ENCODE measurements around the gene CDCA7. TPM values are rescaled to one million over a fixed set of nuclear protein-coding genes. Genes with fewer than 3 reads are reported as not detected.
"Not testable (repeated sequence)": the region's sequence is repeated elsewhere in the genome, so short reads cannot be mapped to it uniquely, and the experiment has no call there.

The CDCA7 gene
- 1 to 10 TPM; 6.3 to 8.0 TPM for total RNA-seq
- polyA plus RNA-seq (ENCODE audit: insufficient read length in 2 of 2) = 10 to 100 TPM; 10.3 to 14.0 TPM
- long read RNA-seq, donor 1, transcript CDCA7-201 (10 exons, 2,789 nt) = major isoform, 5 of 6 reads
- long read RNA-seq, donor 1, partial matches to known transcripts = 0 of 6 reads
- long read RNA-seq, donor 1, other reads (novel, unspliced or antisense) = 0 of 6 reads
- long read RNA-seq, donor 2, partial matches to known transcripts = 0 of 4 reads
- long read RNA-seq, donor 2, other reads (novel, unspliced or antisense) = 0 of 4 reads
- long read RNA-seq, donor 3, partial matches to known transcripts = 0 of 5 reads
- long read RNA-seq, donor 3, other reads (novel, unspliced or antisense) = 0 of 5 reads
- long read RNA-seq, donor 4, transcript CDCA7-202 (9 exons, 2,500 nt) = major isoform, 26 of 59 reads
- long read RNA-seq, donor 4, transcript CDCA7-201 (10 exons, 2,789 nt) = minor isoform, 5 of 59 reads
- long read RNA-seq, donor 4, partial matches to known transcripts = 27 of 59 reads
- long read RNA-seq, donor 4, other reads (novel, unspliced or antisense) = 0 of 59 reads

- H3K4me1 ChIP-seq (ENCODE audit: control insufficient read depth, insufficient read depth, low read length) = peaks cover 14% of the 10 kb centered on the region
- DNase-seq (ENCODE audit: low read depth in 4 of 6, low spot score in 6 of 6) = peak in 5 of 6 donors; percentile 38 to 88 (median 52)
- no peaks in the 10 kb centered on the region for H3K36me3 ChIP-seq (ENCODE audit: control insufficient read depth, insufficient read depth, low read length)
- peak within 1 kb of the TSS; percentile 62 for H3K4me3 ChIP-seq (ENCODE audit: low read depth, low read length)
- no peaks in the 10 kb centered on the region for H3K9me3 ChIP-seq (ENCODE audit: control insufficient read depth, insufficient read depth, low read length)
- peaks cover 21% of the 10 kb centered on the region for H3K27me3 ChIP-seq (ENCODE audit: control insufficient read depth, insufficient read depth, low read length)
- peak within 1 kb of the TSS; percentile 76 for H3K27ac ChIP-seq (ENCODE audit: low read depth, low read length)
- WGBS (ENCODE audit: insufficient coverage) = 0% methylated on average over 49 of the region's 50 CpGs
These were observed at the start of gene CDCA7 for GRCh38 chr2:173354582-173355131. Gene CDCA7, plus strand, starts transcription at chr2:173354872. Its CDS starts 92 bp downstream, at chr2:173354964.

- no peak for DNase-seq (ENCODE audit: low read depth in 4 of 6, low spot score in 6 of 6)
- H3K4me1 ChIP-seq (ENCODE audit: control insufficient read depth, insufficient read depth, low read length) = no peaks in the 10 kb centered on the region
- WGBS (ENCODE audit: insufficient coverage) = 83% methylated on average over 2 of the region's 2 CpGs
- H3K9me3 ChIP-seq (ENCODE audit: control insufficient read depth, insufficient read depth, low read length) = no peaks in the 10 kb centered on the region
- no peak overlapping the region for H3K27ac ChIP-seq (ENCODE audit: low read depth, low read length)
- no peak overlapping the region for H3K4me3 ChIP-seq (ENCODE audit: low read depth, low read length)
- H3K36me3 ChIP-seq (ENCODE audit: control insufficient read depth, insufficient read depth, low read length) = no peaks in the 10 kb centered on the region
- H3K27me3 ChIP-seq (ENCODE audit: control insufficient read depth, insufficient read depth, low read length) = no peaks in the 10 kb centered on the region
These were observed 49.4 kb upstream of the CDCA7 start for GRCh38 chr2:173305303-173305702.

- DNase-seq (ENCODE audit: low read depth in 4 of 6, low spot score in 6 of 6) = peak in 3 of 6 donors; percentile 14 to 73 (median 32)
- no CpG with 5 or more reads among the region's 4 CpGs for WGBS (ENCODE audit: insufficient coverage)
- Histone ChIP-seq H3K4me3 (ENCODE audit: low read depth, low read length) (no peak overlapping the region), H3K27ac (ENCODE audit: low read depth, low read length) (no peak overlapping the region), H3K36me3 (ENCODE audit: control insufficient read depth, insufficient read depth, low read length) (no peaks in the 10 kb centered on the region), H3K27me3 (ENCODE audit: control insufficient read depth, insufficient read depth, low read length) (no peaks in the 10 kb centered on the region), H3K4me1 (ENCODE audit: control insufficient read depth, insufficient read depth, low read length) (no peaks in the 10 kb centered on the region), H3K9me3 (ENCODE audit: control insufficient read depth, insufficient read depth, low read length) (no peaks in the 10 kb centered on the region)
These were observed 47.4 kb upstream of the CDCA7 start for GRCh38 chr2:173307293-173307692.

- H3K4me3 ChIP-seq (ENCODE audit: low read depth, low read length); H3K27me3 ChIP-seq (ENCODE audit: control insufficient read depth, insufficient read depth, low read length); H3K4me1 ChIP-seq (ENCODE audit: control insufficient read depth, insufficient read depth, low read length); H3K36me3 ChIP-seq (ENCODE audit: control insufficient read depth, insufficient read depth, low read length); H3K9me3 ChIP-seq (ENCODE audit: control insufficient read depth, insufficient read depth, low read length); H3K27ac ChIP-seq (ENCODE audit: low read depth, low read length); DNase-seq (ENCODE audit: low read depth in 4 of 6, low spot score in 6 of 6): not testable (repeated sequence)
- 79% methylated on average over 4 of the region's 5 CpGs for WGBS (ENCODE audit: insufficient coverage)
These were observed 45.3 kb upstream of the CDCA7 start for GRCh38 chr2:173309370-173309769.

- WGBS (ENCODE audit: insufficient coverage) = 94% methylated on average over 5 of the region's 9 CpGs
- H3K4me1 ChIP-seq (ENCODE audit: control insufficient read depth, insufficient read depth, low read length) = no peaks in the 10 kb centered on the region
- H3K9me3 ChIP-seq (ENCODE audit: control insufficient read depth, insufficient read depth, low read length) = no peaks in the 10 kb centered on the region
- no peak overlapping the region for H3K4me3 ChIP-seq (ENCODE audit: low read depth, low read length)
- H3K27me3 ChIP-seq (ENCODE audit: control insufficient read depth, insufficient read depth, low read length) = no peaks in the 10 kb centered on the region
- no peak for DNase-seq (ENCODE audit: low read depth in 4 of 6, low spot score in 6 of 6)
- H3K27ac ChIP-seq (ENCODE audit: low read depth, low read length) = no peak overlapping the region
- H3K36me3 ChIP-seq (ENCODE audit: control insufficient read depth, insufficient read depth, low read length) = no peaks in the 10 kb centered on the region
These were observed 42.6 kb upstream of the CDCA7 start for GRCh38 chr2:173311844-173312606.

GRCh38 chr2:173323371-173323770 lies 31.3 kb upstream of the CDCA7 start:
- no peaks in the 10 kb centered on the region for H3K36me3 ChIP-seq (ENCODE audit: control insufficient read depth, insufficient read depth, low read length)
- peaks cover 2% of the 10 kb centered on the region for H3K9me3 ChIP-seq (ENCODE audit: control insufficient read depth, insufficient read depth, low read length)
- WGBS (ENCODE audit: insufficient coverage) = no CpG with 5 or more reads among the region's 6 CpGs
- no peak overlapping the region for H3K27ac ChIP-seq (ENCODE audit: low read depth, low read length)
- H3K4me1 ChIP-seq (ENCODE audit: control insufficient read depth, insufficient read depth, low read length) = no peaks in the 10 kb centered on the region
- DNase-seq (ENCODE audit: low read depth in 4 of 6, low spot score in 6 of 6) = no peak
- no peak overlapping the region for H3K4me3 ChIP-seq (ENCODE audit: low read depth, low read length)
- no peaks in the 10 kb centered on the region for H3K27me3 ChIP-seq (ENCODE audit: control insufficient read depth, insufficient read depth, low read length)

- Histone ChIP-seq H3K9me3 (ENCODE audit: control insufficient read depth, insufficient read depth, low read length) (peaks cover 3% of the 10 kb centered on the region), H3K36me3 (ENCODE audit: control insufficient read depth, insufficient read depth, low read length) (no peaks in the 10 kb centered on the region), H3K27ac (ENCODE audit: low read depth, low read length) (no peak overlapping the region), H3K4me3 (ENCODE audit: low read depth, low read length) (no peak overlapping the region), H3K4me1 (ENCODE audit: control insufficient read depth, insufficient read depth, low read length) (no peaks in the 10 kb centered on the region), H3K27me3 (ENCODE audit: control insufficient read depth, insufficient read depth, low read length) (no peaks in the 10 kb centered on the region)
- no peak for DNase-seq (ENCODE audit: low read depth in 4 of 6, low spot score in 6 of 6)
- no CpG with 5 or more reads among the region's 1 CpG for WGBS (ENCODE audit: insufficient coverage)
These were observed 27.9 kb upstream of the CDCA7 start for GRCh38 chr2:173326806-173327205.

GRCh38 chr2:173327421-173327820 lies 27.3 kb upstream of the CDCA7 start:
- no peaks in the 10 kb centered on the region for H3K4me1 ChIP-seq (ENCODE audit: control insufficient read depth, insufficient read depth, low read length)
- no peaks in the 10 kb centered on the region for H3K27me3 ChIP-seq (ENCODE audit: control insufficient read depth, insufficient read depth, low read length)
- DNase-seq (ENCODE audit: low read depth in 4 of 6, low spot score in 6 of 6) = no peak
- no peak overlapping the region for H3K4me3 ChIP-seq (ENCODE audit: low read depth, low read length)
- WGBS (ENCODE audit: insufficient coverage) = 90% methylated on average over 4 of the region's 5 CpGs
- H3K27ac ChIP-seq (ENCODE audit: low read depth, low read length) = no peak overlapping the region
- no peaks in the 10 kb centered on the region for H3K36me3 ChIP-seq (ENCODE audit: control insufficient read depth, insufficient read depth, low read length)
- peaks cover 3% of the 10 kb centered on the region for H3K9me3 ChIP-seq (ENCODE audit: control insufficient read depth, insufficient read depth, low read length)

GRCh38 chr2:173333003-173333402 lies 21.7 kb upstream of the CDCA7 start:
- H3K4me1 ChIP-seq (ENCODE audit: control insufficient read depth, insufficient read depth, low read length); H3K27ac ChIP-seq (ENCODE audit: low read depth, low read length); H3K36me3 ChIP-seq (ENCODE audit: control insufficient read depth, insufficient read depth, low read length); H3K27me3 ChIP-seq (ENCODE audit: control insufficient read depth, insufficient read depth, low read length); DNase-seq (ENCODE audit: low read depth in 4 of 6, low spot score in 6 of 6); H3K4me3 ChIP-seq (ENCODE audit: low read depth, low read length); H3K9me3 ChIP-seq (ENCODE audit: control insufficient read depth, insufficient read depth, low read length): not testable (repeated sequence)
- WGBS (ENCODE audit: insufficient coverage) = no CpG with 5 or more reads among the region's 3 CpGs
